HG02970 (cell line): ENCODE data around the gene F13A1.

ENCODE experiments used
- ATAC-seq: cut with Tn5 transposase; IDR thresholded peaks from one replicate; pipeline ENCODE4 v1.9.1; 2021; ENCODE audit warnings: mild to moderate bottlenecking, moderate library complexity, moderate number of reproducible peaks; ENCODE audit not compliant: unreplicated experiment, low FRiP score

Gene F13A1

DNA sequence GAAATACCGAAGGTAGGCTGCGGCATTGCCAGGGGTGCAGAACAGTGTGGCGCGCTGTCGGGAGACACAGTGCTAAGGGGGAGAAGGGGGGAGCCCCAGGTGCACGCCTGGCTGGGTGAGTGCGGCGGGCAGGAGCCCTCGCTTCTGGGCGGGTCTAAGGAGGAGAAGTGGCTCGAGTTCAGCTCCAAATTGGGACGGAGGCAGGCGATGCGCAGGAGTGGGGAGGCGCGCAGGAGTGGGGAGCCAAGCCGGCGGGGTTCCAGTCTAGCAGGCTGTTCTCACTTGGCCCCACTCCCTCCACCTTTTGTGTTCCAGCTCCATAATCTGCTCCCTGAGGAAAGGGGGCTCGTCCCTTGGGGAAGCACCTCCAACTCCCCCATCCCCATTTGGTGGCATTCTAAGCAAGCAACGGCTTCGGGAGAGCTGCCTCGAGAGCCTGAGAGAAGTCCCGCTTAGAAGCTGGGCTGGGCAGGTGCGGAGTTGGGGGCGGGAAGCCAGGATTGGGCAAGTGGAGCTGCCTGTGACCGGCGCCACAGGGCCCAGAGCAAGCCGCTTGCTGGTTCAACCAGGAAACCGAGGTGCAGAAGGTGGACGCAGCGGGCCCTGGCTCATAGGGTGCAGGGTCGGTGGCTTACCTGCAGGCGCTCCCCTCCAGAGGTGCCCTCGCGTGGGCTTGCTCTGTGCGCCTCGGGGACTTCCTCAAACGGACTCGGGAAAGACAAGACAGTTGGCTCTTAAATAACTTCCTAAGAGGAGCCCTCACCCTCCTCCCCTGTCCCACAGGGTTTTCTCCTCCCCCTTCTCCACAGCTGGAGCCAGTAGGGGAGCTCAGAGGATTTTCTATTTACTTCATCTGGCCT is at the start of gene F13A1:
TSS of gene F13A1 (minus strand) at position 711 of the 860 bp plus-strand sequence. CDS start 1,998 bp downstream, outside the sequence.
- no peak for ATAC-seq

DNA sequence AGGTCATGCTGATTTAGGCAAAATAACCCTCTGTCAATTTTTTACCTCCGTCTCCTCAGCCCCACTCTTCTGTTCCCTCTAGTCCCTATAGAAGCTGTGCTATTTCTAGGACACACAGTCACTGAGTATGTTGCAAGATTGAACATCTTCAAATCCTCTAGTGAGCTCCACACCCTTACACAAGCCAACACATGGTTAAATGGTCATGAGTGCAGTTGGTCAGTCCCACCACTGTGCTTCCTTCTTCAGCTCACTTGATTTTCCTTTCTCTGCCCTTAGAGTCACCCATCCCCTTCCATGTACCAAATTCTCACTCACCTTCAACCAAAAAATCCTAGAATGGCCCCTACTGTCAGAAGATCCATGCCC is 48.2 kb upstream of the F13A1 start:
- no peak for ATAC-seq

DNA sequence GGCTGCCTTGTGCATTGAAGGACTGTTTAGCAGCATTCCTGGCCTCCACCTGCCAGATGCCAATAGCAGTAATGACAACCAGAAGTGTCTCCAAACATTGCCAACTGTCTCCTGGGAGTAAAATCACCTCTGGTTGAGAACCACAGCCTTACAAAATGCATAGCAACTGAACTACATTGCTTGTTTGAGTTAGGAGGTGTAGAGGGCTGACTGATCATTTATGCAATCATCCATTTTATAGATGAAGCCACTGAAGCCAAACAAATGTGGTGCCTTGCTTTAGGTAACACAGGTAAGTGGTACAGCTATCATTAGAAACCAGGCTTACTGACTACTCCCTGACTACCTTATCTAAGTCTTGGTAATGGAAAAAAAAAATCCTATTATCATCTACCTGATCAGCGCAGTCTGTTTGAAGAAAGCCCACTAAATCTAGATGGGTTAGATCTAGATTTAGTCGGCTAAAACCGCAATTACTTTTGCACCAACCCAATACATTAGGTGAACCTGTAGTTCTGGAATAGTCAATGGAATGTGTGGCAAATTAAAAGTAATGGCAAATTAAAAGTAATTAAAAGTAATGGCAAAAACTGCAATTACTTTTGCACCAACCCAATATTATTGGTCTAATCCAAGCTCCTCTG is 47.7 kb upstream of the F13A1 start:
- no peak for ATAC-seq

- ATAC-seq = no peak
Measured at GRCh38 chr6:6366803-6367202, 46.3 kb upstream of the F13A1 start.

DNA sequence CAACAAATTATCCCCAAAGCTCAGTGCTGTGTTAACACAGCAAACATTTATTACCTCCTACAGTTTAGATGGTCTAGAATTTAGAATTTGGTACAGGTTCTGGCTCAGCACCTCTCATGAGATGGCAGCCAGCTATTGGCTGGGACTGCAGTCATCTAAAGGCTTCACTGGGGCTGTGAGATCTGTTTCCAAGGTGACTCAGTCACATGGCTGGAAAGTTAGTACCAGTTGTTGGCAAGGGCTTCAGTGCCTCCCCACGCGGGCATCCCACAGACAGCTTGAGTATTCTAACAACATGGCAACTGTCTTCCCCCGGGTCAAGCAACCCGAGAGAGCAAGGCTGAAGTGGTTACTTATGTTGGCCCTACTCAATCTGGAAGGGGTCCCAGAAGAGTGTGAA is 44.8 kb upstream of the F13A1 start:
- no peak for ATAC-seq

DNA sequence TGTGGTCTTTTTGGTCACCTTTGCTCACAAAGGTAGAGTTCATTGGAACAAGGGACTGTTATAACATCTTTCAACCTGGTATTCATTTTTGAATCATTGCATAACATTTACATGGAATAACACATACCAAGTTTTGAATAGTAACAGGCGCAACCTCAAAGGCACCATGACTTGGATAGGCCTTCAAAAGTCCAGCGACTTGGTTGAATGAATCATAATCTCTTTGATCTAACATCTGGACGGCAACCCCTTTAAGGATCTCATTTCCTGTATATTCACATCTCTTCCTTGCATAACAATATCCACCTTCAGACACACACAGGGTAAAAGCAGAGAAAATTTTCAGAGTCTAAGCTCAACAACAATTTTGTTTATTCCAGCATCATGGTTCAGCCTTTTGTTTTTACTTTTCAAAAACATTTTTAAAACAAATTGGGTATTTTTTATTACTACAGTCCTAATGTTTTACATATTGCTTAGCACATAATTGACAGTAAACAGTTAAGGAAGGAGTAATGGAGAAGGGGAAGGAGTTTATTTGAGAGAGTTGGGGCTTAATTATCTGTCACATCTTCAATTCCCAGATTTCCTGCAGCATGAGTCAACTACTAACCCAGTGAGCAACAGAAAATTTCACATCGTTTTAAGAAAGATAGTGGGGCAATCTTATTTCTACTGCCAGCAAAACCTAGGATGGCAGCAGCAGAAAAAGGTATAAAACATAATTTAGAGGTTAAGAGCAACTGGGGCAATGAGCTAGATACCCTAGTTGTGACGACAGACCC is 41.8 kb upstream of the F13A1 start:
- no peak for ATAC-seq

DNA sequence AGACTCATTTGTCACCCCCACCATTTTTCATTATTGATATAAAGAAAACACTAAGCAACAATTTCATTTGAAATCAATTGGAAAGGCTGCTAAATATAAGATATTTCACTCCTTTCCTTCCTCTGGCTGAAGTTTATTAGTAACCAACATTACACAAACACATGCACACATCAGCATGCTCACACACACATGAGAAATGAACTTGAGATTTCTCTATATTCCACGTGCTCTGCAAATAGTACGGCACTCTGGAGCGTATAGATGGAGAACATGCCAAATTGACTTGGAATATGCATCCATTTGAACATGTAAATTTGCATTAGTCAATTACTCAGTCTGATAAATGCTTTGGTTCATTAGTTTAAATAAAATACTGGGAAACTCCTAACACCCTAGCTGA is 37.1 kb upstream of the F13A1 start:
- ATAC-seq = no peak

GRCh38 chr6:6357032-6357431 is 36.6 kb upstream of the F13A1 start:
- no peak for ATAC-seq

DNA sequence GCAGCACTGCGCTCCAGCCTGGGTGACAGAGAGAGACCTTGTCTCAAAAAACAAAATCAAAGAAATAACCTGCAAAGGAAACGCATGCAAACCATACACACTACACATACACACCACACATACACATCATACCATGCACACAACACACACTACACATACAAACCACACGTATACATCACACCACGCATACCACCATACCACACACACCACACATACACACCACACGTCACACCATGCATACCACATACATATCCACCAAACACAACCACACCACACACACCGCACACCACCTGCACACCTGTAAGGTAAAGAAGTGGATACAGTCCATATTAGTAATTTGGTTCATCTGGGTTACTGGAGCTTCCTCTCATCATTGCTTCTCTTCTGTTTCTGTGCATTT is 32.3 kb upstream of the F13A1 start:
- no peak for ATAC-seq

- ATAC-seq = no peak
Measured at GRCh38 chr6:6351511-6352025, 31.1 kb upstream of the F13A1 start.

GRCh38 chr6:6350696-6351095 is 30.2 kb upstream of the F13A1 start:
- ATAC-seq = no peak

DNA sequence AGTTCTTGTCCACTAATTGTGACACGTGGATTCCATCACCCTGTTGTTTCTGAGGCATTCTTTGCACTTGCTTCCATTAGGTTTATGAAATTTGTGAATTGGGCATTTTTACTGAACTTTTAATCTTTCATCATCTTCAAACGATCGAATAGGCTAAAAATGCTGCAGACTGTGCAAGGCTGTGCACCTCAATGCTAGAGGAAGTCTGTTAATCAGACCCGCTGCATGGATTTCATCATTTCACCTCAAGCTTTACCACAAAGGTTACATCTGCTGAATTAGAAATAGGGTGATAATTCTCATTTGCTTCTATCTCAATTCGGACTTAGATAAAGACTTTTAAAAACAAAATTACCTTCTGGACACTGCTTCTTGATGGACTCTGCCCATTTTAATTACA is 27.8 kb upstream of the F13A1 start:
- no peak for ATAC-seq

GRCh38 chr6:6346427-6347023 is 26.1 kb upstream of the F13A1 start:
- no peak for ATAC-seq

DNA sequence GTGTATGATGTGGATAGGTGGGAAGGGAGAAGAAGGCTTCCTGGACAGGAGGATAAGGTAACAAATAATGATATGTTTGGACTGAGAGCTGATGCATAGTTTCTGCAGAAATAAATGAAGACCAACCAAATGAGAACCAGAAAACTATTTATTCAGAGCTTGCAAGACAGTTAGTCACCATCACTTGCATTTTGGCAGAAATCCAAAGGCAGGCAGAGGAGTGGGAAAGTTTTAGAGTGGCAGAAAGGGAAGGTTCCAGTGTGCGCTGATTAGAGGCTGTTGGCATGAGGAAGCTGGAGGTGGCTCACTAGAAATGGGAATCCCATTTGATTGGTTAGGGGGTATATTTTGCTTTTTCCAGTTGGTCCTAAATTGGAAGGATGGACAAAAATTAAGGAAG is 13.0 kb upstream of the F13A1 start:
- ATAC-seq = no peak

DNA sequence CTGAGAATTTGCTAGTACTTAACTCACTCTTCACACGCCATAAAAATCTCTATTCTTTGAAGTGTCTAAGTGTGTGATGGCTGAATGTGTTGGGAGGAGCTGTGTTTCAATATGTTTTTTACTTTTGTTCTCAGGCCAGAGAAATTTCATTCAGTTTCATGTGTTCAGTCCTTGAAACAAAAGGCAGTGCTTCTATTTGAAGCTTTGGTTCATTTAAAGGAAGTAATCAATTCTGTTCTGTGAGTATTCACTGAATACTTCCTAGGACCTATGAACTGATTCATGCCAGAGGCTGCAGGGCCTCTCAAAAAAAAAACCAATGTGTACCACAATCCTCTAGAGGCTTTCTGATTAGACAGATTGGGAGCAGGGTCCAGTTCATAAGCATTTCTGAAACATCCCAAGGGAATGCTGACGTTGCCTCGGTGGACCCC is 12.4 kb upstream of the F13A1 start:
- ATAC-seq = no peak

DNA sequence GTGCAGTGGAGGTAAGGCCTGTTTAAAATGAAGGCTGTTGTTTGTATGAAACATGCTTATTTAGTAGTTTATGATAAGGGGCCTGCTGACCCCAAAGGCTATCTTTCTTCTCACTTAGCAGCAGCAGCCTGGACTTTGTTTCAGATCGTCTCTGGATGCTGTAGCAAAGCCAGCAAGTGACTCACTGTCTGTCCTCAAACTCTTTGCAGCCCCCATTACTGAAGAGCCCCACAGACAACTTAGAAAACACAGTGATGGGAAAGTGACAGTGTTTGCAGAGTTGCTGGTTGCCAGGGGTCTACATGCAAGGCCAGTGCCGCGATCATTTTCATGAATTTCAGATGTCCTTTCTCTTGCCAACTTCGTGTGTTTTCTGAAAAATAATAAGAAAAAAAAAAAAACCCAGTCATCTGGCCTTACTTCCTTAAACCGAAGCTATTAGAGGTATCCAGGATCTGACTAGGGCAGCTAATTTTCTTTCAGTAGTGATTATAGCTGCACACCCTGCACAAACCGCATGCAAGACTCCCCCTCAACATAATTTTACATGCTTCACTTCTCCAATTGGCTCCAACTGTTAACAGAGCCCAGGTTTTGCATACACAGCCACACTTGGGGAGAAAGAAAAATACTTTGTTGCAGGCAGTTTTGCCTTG is 11.6 kb upstream of the F13A1 start:
- ATAC-seq = peak; percentile 51

DNA sequence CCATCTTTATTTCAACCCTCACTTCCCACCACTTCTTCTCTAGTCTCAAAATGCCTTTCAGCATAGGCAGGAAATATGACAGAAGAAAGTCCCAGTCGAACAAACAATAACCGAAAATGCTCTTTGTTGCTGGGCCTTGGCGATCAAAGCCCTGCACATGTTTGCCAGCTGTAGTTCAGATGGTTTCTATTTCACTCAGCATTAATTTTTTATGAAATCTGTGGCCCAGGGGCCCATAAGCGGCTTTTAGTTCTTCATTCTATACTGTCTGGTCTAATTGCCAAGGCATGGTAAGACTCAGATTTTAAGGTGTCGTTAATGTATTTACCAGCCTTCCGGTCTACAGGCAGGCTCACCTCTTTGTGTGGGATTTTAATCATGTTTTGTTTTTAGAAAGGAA is 10.9 kb upstream of the F13A1 start:
- peak; percentile 60 for ATAC-seq

- ATAC-seq = no peak
Measured at GRCh38 chr6:6330407-6330806, 9.9 kb upstream of the F13A1 start.

GRCh38 chr6:6328451-6328850 is 8.0 kb upstream of the F13A1 start:
- no peak for ATAC-seq

DNA sequence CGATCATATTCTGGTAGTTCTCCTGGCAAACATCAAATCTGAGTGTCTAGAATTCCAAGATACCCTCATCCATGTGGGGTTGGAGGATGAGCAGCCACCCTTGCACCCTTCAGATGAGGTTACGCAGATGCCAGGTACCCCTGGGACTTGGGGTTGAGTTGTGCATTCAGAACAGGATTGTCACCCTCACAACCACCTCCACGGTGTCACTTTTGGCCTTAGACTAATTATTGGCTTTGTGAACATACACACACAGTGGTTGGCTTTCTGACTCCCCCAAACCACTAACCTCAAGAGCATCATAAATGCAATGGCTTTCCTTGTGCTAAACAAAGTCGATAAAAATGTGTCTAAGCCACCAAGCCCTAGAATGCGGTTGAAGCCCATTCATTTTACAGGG is 2.9 kb upstream of the F13A1 start:
- no peak for ATAC-seq
